ENCODE data around the gene TEX19.
"Not testable (repeated sequence)": the region's sequence is repeated elsewhere in the genome, so short reads cannot be mapped to it uniquely, and the experiment has no call there.

The TEX19 gene

GRCh38 chr17:82371333-82372248 lies 12.5 kb downstream of the TEX19 start, which contains the start of gene UTS2R:
Gene UTS2R (plus strand): TSS chr17:82371765. CDS start chr17:82374325, 2,560 bp downstream.
- Histone ChIP-seq H3K4me3 (ENCODE audit: low read depth in 1 of 5, low read length in 5 of 5) (peak within 1 kb of the TSS; percentile 56 to 68 (median 62)), H3K27me3 (ENCODE audit: control insufficient read depth in 5 of 5, insufficient read depth in 4 of 5, low read length in 5 of 5) (peaks cover 31 to 54% (median 44%) of the 10 kb centered on the region in 5 donors), H3K27ac (ENCODE audit: low read depth, low read length) (no peak within 1 kb of the TSS)

GRCh38 chr17:82372249-82373071 lies 13.4 kb downstream of the TEX19 start:
- Histone ChIP-seq H3K36me3 (ENCODE audit: control insufficient read depth in 5 of 5, insufficient read depth in 5 of 5, low read length in 5 of 5) (no peaks in the 10 kb centered on the region), H3K4me1 (ENCODE audit: control insufficient read depth in 5 of 5, insufficient read depth in 5 of 5, low read length in 5 of 5) (peaks cover 3 to 29% (median 15%) of the 10 kb centered on the region in 5 donors), H3K27me3 (ENCODE audit: control insufficient read depth in 5 of 5, insufficient read depth in 4 of 5, low read length in 5 of 5) (peaks cover 31 to 54% (median 44%) of the 10 kb centered on the region in 5 donors), H3K9ac (ENCODE audit: low read length in 5 of 5) (no peak overlapping the region), H3K9me3 (ENCODE audit: control insufficient read depth in 5 of 5, low read length in 5 of 5) (no peaks in the 10 kb centered on the region), H3K4me3 (ENCODE audit: low read depth in 1 of 5, low read length in 5 of 5) (no peak overlapping the region), H3K27ac (ENCODE audit: low read depth, low read length) (no peak overlapping the region)

More at GRCh38 chr17:82371333-82372248, 12.5 kb downstream of the TEX19 start, which contains the start of gene UTS2R:
- Histone ChIP-seq H3K9ac (ENCODE audit: low read length in 5 of 5) (peak within 1 kb of the TSS in 4 of 5 donors; percentile 16 to 56 (median 24)), H3K9me3 (ENCODE audit: control insufficient read depth in 5 of 5, low read length in 5 of 5) (no peaks in the 10 kb centered on the region), H3K4me1 (ENCODE audit: control insufficient read depth in 5 of 5, insufficient read depth in 5 of 5, low read length in 5 of 5) (peaks cover 3 to 29% (median 15%) of the 10 kb centered on the region in 5 donors), H3K36me3 (ENCODE audit: control insufficient read depth in 5 of 5, insufficient read depth in 5 of 5, low read length in 5 of 5) (no peaks in the 10 kb centered on the region)

- H3K36me3 ChIP-seq (ENCODE audit: control insufficient read depth in 5 of 5, insufficient read depth in 5 of 5, low read length in 5 of 5); H3K9me3 ChIP-seq (ENCODE audit: control insufficient read depth in 5 of 5, low read length in 5 of 5); H3K9ac ChIP-seq (ENCODE audit: low read length in 5 of 5); H3K4me3 ChIP-seq (ENCODE audit: low read depth in 1 of 5, low read length in 5 of 5); H3K27ac ChIP-seq (ENCODE audit: low read depth, low read length): not testable (repeated sequence)
- H3K4me1 ChIP-seq (ENCODE audit: control insufficient read depth in 5 of 5, insufficient read depth in 5 of 5, low read length in 5 of 5) = peaks cover 3 to 29% (median 15%) of the 10 kb centered on the region in 5 donors
- peaks cover 33 to 58% (median 45%) of the 10 kb centered on the region in 5 donors for H3K27me3 ChIP-seq (ENCODE audit: control insufficient read depth in 5 of 5, insufficient read depth in 4 of 5, low read length in 5 of 5)
Measured at GRCh38 chr17:82373072-82373452, 14.0 kb downstream of the TEX19 start.

- no peak overlapping the region for H3K27ac ChIP-seq (ENCODE audit: low read depth, low read length)
- no peaks in the 10 kb centered on the region for H3K9me3 ChIP-seq (ENCODE audit: control insufficient read depth in 5 of 5, low read length in 5 of 5)
- no peak overlapping the region for H3K9ac ChIP-seq (ENCODE audit: low read length in 5 of 5)
- H3K36me3 ChIP-seq (ENCODE audit: control insufficient read depth in 5 of 5, insufficient read depth in 5 of 5, low read length in 5 of 5) = no peaks in the 10 kb centered on the region
- peaks cover 40 to 67% (median 53%) of the 10 kb centered on the region in 5 donors for H3K27me3 ChIP-seq (ENCODE audit: control insufficient read depth in 5 of 5, insufficient read depth in 4 of 5, low read length in 5 of 5)
- peaks cover 3 to 29% (median 15%) of the 10 kb centered on the region in 5 donors for H3K4me1 ChIP-seq (ENCODE audit: control insufficient read depth in 5 of 5, insufficient read depth in 5 of 5, low read length in 5 of 5)
- H3K4me3 ChIP-seq (ENCODE audit: low read depth in 1 of 5, low read length in 5 of 5) = no peak overlapping the region
Measured at GRCh38 chr17:82373731-82374625, 14.9 kb downstream of the TEX19 start.

- Histone ChIP-seq H3K9ac (ENCODE audit: low read length in 5 of 5) (no peak overlapping the region), H3K36me3 (ENCODE audit: control insufficient read depth in 5 of 5, insufficient read depth in 5 of 5, low read length in 5 of 5) (no peaks in the 10 kb centered on the region), H3K4me3 (ENCODE audit: low read depth in 1 of 5, low read length in 5 of 5) (no peak overlapping the region), H3K4me1 (ENCODE audit: control insufficient read depth in 5 of 5, insufficient read depth in 5 of 5, low read length in 5 of 5) (peaks cover 3 to 31% (median 18%) of the 10 kb centered on the region in 5 donors), H3K27ac (ENCODE audit: low read depth, low read length) (no peak overlapping the region), H3K9me3 (ENCODE audit: control insufficient read depth in 5 of 5, low read length in 5 of 5) (no peaks in the 10 kb centered on the region), H3K27me3 (ENCODE audit: control insufficient read depth in 5 of 5, insufficient read depth in 4 of 5, low read length in 5 of 5) (peaks cover 40 to 63% (median 54%) of the 10 kb centered on the region in 5 donors)
Measured at GRCh38 chr17:82374626-82375331, 15.7 kb downstream of the TEX19 start.

GRCh38 chr17:82375359-82376041 lies 16.5 kb downstream of the TEX19 start:
- Histone ChIP-seq H3K9me3 (ENCODE audit: control insufficient read depth in 5 of 5, low read length in 5 of 5) (no peaks in the 10 kb centered on the region), H3K27me3 (ENCODE audit: control insufficient read depth in 5 of 5, insufficient read depth in 4 of 5, low read length in 5 of 5) (peaks cover 37 to 59% (median 52%) of the 10 kb centered on the region in 5 donors)

GRCh38 chr17:82376042-82376730 lies 17.1 kb downstream of the TEX19 start:
- no peak overlapping the region for H3K4me3 ChIP-seq (ENCODE audit: low read depth in 1 of 5, low read length in 5 of 5)
- H3K27me3 ChIP-seq (ENCODE audit: control insufficient read depth in 5 of 5, insufficient read depth in 4 of 5, low read length in 5 of 5) = peaks cover 30 to 52% (median 46%) of the 10 kb centered on the region in 5 donors
- peaks cover 2 to 27% (median 20%) of the 10 kb centered on the region in 5 donors for H3K4me1 ChIP-seq (ENCODE audit: control insufficient read depth in 5 of 5, insufficient read depth in 5 of 5, low read length in 5 of 5)
- H3K9me3 ChIP-seq (ENCODE audit: control insufficient read depth in 5 of 5, low read length in 5 of 5) = no peaks in the 10 kb centered on the region
- no peaks in the 10 kb centered on the region for H3K36me3 ChIP-seq (ENCODE audit: control insufficient read depth in 5 of 5, insufficient read depth in 5 of 5, low read length in 5 of 5)
- no peak overlapping the region for H3K27ac ChIP-seq (ENCODE audit: low read depth, low read length)
- no peak overlapping the region for H3K9ac ChIP-seq (ENCODE audit: low read length in 5 of 5)

More at GRCh38 chr17:82375359-82376041, 16.5 kb downstream of the TEX19 start:
- H3K36me3 ChIP-seq (ENCODE audit: control insufficient read depth in 5 of 5, insufficient read depth in 5 of 5, low read length in 5 of 5) = no peaks in the 10 kb centered on the region
- H3K4me3 ChIP-seq (ENCODE audit: low read depth in 1 of 5, low read length in 5 of 5) = no peak overlapping the region
- H3K27ac ChIP-seq (ENCODE audit: low read depth, low read length) = no peak overlapping the region
- peaks cover 3 to 32% (median 21%) of the 10 kb centered on the region in 5 donors for H3K4me1 ChIP-seq (ENCODE audit: control insufficient read depth in 5 of 5, insufficient read depth in 5 of 5, low read length in 5 of 5)
- H3K9ac ChIP-seq (ENCODE audit: low read length in 5 of 5) = no peak overlapping the region

GRCh38 chr17:82377294-82377693 lies 18.2 kb downstream of the TEX19 start:
- not testable (repeated sequence) for H3K36me3 ChIP-seq (ENCODE audit: control insufficient read depth in 5 of 5, insufficient read depth in 5 of 5, low read length in 5 of 5); H3K27ac ChIP-seq (ENCODE audit: low read depth, low read length); H3K9ac ChIP-seq (ENCODE audit: low read length in 5 of 5); H3K4me3 ChIP-seq (ENCODE audit: low read depth in 1 of 5, low read length in 5 of 5); H3K9me3 ChIP-seq (ENCODE audit: control insufficient read depth in 5 of 5, low read length in 5 of 5)
- H3K4me1 ChIP-seq (ENCODE audit: control insufficient read depth in 5 of 5, insufficient read depth in 5 of 5, low read length in 5 of 5) = peaks cover 3 to 22% (median 22%) of the 10 kb centered on the region in 5 donors
- peaks cover 30 to 44% (median 40%) of the 10 kb centered on the region in 5 donors for H3K27me3 ChIP-seq (ENCODE audit: control insufficient read depth in 5 of 5, insufficient read depth in 4 of 5, low read length in 5 of 5)

Measured in subcutaneous abdominal adipose tissue (tissue), 5 donors.